ENCODE measurements around the gene MRPS11. TPM values are rescaled to one million over a fixed set of nuclear protein-coding genes. Genes with fewer than 3 reads are reported as not detected.

MRPS11 gene
- total RNA-seq, 4 donors from 2014 or later = 4.4 to 32.8 (median 18.9) TPM

DNA sequence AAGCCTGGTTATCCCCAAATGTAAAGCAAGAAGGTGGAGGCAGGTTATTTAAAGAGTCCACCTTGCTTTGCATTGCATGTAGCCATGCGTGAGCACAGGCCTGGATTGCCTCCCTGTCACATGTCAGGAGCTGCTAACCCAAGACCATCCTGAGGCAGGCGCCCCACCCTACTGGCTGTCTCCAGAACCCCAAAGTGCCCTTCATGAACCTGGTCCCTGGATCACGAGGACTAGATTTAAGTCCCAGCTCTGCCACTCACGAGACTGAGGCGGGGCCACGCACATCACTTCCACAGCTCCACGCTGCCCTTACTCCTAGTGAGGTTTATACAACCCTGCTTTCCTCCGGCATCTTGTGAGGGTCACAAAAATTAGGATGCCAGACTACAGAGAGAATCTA is 17.9 kb upstream of the MRPS11 start:
- Histone ChIP-seq H3K27me3 (no peaks in the 10 kb centered on the region), H3K9me3 (peaks cover 0 to 2% of the 10 kb centered on the region in 2 donors), H3K27ac (no peak overlapping the region), H3K4me1 (no peaks in the 10 kb centered on the region), H3K36me3 (no peaks in the 10 kb centered on the region), H3K4me3 (no peak overlapping the region)
- no peak for DNase-seq
- TF ChIP-seq, protein P1, sequence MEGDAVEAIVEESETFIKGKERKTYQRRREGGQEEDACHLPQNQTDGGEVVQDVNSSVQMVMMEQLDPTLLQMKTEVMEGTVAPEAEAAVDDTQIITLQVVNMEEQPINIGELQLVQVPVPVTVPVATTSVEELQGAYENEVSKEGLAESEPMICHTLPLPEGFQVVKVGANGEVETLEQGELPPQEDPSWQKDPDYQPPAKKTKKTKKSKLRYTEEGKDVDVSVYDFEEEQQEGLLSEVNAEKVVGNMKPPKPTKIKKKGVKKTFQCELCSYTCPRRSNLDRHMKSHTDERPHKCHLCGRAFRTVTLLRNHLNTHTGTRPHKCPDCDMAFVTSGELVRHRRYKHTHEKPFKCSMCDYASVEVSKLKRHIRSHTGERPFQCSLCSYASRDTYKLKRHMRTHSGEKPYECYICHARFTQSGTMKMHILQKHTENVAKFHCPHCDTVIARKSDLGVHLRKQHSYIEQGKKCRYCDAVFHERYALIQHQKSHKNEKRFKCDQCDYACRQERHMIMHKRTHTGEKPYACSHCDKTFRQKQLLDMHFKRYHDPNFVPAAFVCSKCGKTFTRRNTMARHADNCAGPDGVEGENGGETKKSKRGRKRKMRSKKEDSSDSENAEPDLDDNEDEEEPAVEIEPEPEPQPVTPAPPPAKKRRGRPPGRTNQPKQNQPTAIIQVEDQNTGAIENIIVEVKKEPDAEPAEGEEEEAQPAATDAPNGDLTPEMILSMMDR (IDR thresholded peaks at IDR 0.05) = no peak
- no peak for TF ChIP-seq POLR2A (IDR thresholded peaks at IDR 0.05)
- intact Hi-C loops (cut with DNase I; ENCODE audit: low total_unique reads) = no loop called here

DNA sequence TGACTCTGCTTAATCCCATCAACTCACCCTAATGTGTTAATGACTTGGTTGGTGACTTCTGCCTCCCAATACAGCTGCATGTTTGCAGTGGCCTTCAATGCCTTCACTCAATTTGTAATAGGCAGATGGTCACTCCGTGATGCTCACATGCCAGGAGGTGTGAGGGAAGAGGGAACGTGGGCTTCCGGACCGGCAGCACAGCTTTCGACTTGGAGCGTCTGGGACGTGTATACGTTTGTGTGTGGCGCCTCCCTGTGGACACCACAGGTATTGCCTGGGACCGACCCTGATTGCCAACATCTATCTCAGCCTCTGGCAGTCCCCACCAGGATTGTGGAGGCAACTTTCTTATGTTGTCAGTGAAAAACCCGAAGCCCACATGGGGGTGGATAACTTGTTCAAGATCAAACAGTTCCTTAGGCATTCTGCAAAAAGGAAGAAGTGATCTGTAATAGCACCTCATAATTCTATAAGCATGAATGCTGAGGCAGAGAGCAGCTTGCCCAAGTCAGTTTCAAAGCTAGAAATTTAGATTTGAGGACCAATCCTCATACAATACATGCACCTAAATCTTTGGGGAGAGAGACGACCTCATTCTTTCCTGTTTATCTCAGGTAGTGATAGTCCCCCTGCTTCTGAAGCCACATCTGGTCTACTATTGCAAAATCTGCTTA is 17.2 kb upstream of the MRPS11 start:
- H3K4me1 ChIP-seq = no peaks in the 10 kb centered on the region
- H3K27me3 ChIP-seq = no peaks in the 10 kb centered on the region
- no peak overlapping the region for H3K4me3 ChIP-seq
- TF ChIP-seq POLR2A (IDR thresholded peaks at IDR 0.05) = no peak
- TF ChIP-seq, protein P1 (IDR thresholded peaks at IDR 0.05) = peak; percentile 33 to 48 (median 36)
- no peaks in the 10 kb centered on the region for H3K9me3 ChIP-seq
- H3K36me3 ChIP-seq = no peaks in the 10 kb centered on the region
- DNase-seq = peak; percentile 36 to 52
- H3K27ac ChIP-seq = no peak overlapping the region
- intact Hi-C loops (cut with DNase I; ENCODE audit: low total_unique reads) = no loop called here

DNA sequence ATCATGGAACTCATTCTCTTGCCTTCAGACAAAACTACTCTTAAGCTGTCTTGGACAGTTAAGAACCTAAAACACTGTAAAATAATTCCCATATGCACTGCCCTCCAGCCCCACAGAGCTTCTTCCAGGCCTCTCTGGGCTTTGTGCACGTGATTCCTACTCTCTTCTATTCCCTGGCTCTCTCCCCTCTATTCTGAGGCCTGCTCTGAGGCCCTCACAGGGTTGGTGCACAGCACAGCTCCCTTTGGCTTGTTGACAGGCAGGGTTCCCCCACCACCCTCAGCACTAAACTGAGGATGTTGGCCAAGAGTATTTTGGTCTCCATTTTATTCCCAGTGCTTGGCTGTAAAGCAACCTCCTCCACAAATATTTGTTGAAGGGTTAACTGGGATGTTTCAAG is 13.9 kb upstream of the MRPS11 start:
- H3K4me3 ChIP-seq = no peak overlapping the region
- TF ChIP-seq, protein P1 (IDR thresholded peaks at IDR 0.05) = no peak
- TF ChIP-seq POLR2A (IDR thresholded peaks at IDR 0.05) = no peak
- no peak for DNase-seq
- no peaks in the 10 kb centered on the region for H3K27me3 ChIP-seq
- intact Hi-C loops (cut with DNase I; ENCODE audit: low total_unique reads) = no loop called here
- H3K9me3 ChIP-seq = no peaks in the 10 kb centered on the region
- no peaks in the 10 kb centered on the region for H3K4me1 ChIP-seq
- H3K36me3 ChIP-seq = no peaks in the 10 kb centered on the region
- no peak overlapping the region for H3K27ac ChIP-seq

DNA sequence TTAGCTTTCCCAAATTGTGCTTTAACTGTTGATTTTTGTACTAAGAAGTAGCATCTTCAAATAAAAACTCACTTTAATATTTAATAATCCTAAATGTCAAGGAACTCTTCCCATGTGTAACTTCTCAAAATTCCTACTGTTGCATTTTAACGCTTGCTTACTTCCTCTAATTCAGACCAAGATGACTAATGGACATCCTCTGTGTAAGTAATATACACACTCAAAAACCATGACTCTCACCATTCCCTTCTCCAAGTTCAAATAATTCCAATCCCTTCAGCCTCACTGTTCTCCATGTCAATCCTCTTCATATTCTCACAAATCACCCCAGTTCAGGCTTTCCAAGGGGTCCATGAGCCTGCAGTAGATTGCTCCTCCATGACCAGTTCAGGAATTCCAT is 13.3 kb upstream of the MRPS11 start:
- Histone ChIP-seq H3K36me3 (no peaks in the 10 kb centered on the region), H3K27me3 (no peaks in the 10 kb centered on the region), H3K9me3 (no peaks in the 10 kb centered on the region), H3K4me1 (no peaks in the 10 kb centered on the region), H3K4me3 (no peak overlapping the region), H3K27ac (no peak overlapping the region)
- no peak for DNase-seq
- intact Hi-C loops (cut with DNase I; ENCODE audit: low total_unique reads) = no loop called here
- TF ChIP-seq, protein P1 (IDR thresholded peaks at IDR 0.05) = no peak
- TF ChIP-seq POLR2A (IDR thresholded peaks at IDR 0.05) = no peak

DNA sequence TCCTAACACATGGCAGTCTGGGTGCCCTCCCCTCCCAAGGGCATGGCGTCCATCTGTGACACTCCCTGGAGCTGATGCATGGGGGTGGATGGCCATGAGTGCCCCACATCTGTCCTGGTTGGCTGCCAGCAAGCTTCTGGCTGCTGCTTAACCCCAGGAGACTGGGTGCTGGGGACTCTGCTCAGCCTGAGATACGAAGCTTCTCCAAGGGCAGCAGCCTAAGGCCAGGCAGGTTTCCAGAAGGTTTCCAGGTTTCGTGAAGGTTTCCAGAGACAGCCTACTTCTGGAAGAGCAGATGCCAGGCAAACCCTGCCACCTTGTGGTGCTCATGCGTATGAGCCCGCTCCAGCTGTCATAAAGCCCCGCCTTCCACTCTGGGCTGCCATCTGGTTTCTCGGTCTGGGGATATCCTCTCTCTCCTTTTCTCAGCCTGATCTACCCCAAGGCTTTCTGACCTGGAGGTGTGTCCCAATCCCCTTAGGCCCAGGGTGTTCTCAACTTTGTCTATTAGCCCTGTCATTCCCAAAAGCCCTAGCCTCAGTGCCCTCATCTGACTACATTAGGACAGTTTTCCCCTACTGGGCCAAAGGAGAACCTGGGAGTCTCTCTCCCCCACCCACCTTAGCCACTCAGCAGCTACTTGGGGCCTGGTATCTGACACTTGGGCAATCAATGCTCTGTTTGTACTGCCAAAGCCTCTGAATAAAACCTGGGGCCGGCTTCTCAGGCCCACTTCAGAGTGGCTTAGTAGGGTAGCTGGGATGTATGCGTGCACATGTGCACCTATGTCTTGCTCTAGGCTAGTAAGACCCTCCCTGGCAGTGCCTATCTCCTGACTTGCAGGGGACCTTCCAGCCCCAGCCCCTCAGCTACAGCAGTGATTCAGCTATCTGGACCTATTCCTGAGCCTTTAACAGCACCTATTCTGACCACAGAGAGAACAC is 12.4 kb upstream of the MRPS11 start:
- no peak for TF ChIP-seq POLR2A (IDR thresholded peaks at IDR 0.05)
- TF ChIP-seq, protein P1 (IDR thresholded peaks at IDR 0.05) = peak; percentile 33 to 60 (median 46)
- Histone ChIP-seq H3K4me1 (no peaks in the 10 kb centered on the region), H3K9me3 (no peaks in the 10 kb centered on the region), H3K27ac (no peak overlapping the region), H3K4me3 (no peak overlapping the region), H3K36me3 (no peaks in the 10 kb centered on the region), H3K27me3 (no peaks in the 10 kb centered on the region)
- intact Hi-C loops (cut with DNase I; ENCODE audit: low total_unique reads) = no loop called here
- peak; percentile 48 to 52 for DNase-seq

All from uterus (tissue), 4 donors.